Transverse colon (tissue), 4 donors: Measurements from ENCODE around the gene YTHDF1.

ENCODE experiments used
- CTCF ChIP-seq, 5 experiments: fragments of 200-600 bp in 3 of 5; fragments of 450-650 bp in 2 of 5; sonication (generic) in 3 of 5; IDR thresholded peaks; 1 replicate in 2 of 5; 2 replicates in 3 of 5; pipeline ENCODE4 v1.5.1; 2016 to 2017; ENCODE audit warnings: antibody characterized with exemption in 5 of 5, inconsistent platforms in 3 of 5, mild to moderate bottlenecking in 2 of 5, moderate library complexity in 1 of 5
- EP300 ChIP-seq: sonication (generic); formaldehyde crosslinking; IDR thresholded peaks from one replicate; pipeline ENCODE4 v1.6.1; 2017; ENCODE audit warnings: antibody characterized with exemption, low read depth
- POLR2A ChIP-seq: fragments of 450-650 bp; IDR thresholded peaks from one replicate; pipeline ENCODE4 v1.6.1; 2016; ENCODE audit warnings: antibody characterized with exemption, mild to moderate bottlenecking, moderate library complexity
- POLR2AphosphoS5 ChIP-seq, 3 donors: sonication (generic); formaldehyde crosslinking; IDR thresholded peaks; one replicate each; pipeline ENCODE4 v1.6.1; 2016; ENCODE audit warnings: antibody characterized with exemption in 3 of 3

- no peak for TF ChIP-seq CTCF (IDR thresholded peaks at IDR 0.05)
- no peak for TF ChIP-seq EP300
- TF ChIP-seq POLR2AphosphoS5 (IDR thresholded peaks at IDR 0.05), result no peak
- no peak for TF ChIP-seq POLR2A
Observed at GRCh38 chr20:63217706-63218105, 1.8 kb upstream of the YTHDF1 start.
